Measurements from ENCODE around the gene NDRG3.
"Not testable (repeated sequence)": the region's sequence is repeated elsewhere in the genome, so short reads cannot be mapped to it uniquely, and the experiment has no call there.

The NDRG3 gene

DNA sequence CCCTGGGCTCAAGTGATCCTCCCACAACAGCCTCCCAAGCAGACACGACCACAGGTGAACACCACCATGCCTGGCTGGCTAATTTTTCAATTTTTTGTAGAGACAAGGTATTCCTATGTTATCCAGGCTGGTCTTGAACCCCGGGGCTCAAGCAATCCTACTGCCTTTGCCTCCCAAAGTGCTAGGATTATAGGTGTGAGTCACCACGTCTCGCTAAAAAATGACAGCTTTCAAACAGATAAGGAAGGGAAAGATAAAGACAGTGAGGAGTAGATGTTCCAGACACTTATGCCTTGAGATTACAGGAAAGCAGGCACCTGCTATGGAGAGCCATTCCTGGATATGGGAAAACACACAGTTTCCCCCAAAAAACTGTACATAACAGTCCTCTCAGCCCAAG, 58.9 kb downstream of the NDRG3 start:
- DNase-seq: no peak

DNA sequence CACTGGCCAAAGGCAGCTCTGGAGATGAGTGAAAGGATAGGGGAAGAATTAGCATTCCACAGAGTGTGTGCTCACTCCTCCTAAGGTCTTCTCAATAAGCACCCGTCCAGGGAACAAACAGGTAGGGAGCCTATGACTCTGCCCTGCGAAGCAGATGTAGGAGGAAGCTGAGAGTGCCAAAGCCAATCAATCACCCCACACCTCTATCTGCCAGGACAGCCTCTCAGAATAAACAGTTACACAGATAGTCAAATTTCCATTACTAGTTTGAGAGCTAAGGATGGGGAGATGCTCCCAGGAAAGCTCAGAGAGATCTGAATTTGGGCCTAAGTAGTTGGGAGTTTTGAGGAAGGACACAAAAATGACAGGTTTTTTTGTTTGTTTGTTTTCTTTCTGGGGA, 59.4 kb downstream of the NDRG3 start:
- DNase-seq: no peak

DNA sequence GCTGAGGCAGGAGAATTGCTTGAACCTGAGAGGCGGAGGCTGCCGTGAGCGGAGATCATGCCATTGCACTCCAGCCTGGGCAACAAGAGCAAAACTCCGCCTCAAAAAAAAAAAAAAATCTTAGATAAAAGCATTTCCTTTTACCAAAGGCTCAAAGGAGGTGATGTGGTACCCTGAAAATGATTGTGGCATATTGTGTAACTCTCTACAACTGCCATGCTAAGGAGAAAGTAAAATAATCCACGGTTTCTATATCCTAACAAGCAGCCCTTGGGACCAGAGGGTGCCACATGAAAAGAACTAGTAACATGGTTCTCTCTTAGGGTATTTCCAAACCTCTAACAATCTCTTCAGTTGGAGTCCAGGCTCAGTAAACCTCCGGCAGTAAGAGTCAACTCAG, 61.1 kb downstream of the NDRG3 start:
- no peak for DNase-seq

DNA sequence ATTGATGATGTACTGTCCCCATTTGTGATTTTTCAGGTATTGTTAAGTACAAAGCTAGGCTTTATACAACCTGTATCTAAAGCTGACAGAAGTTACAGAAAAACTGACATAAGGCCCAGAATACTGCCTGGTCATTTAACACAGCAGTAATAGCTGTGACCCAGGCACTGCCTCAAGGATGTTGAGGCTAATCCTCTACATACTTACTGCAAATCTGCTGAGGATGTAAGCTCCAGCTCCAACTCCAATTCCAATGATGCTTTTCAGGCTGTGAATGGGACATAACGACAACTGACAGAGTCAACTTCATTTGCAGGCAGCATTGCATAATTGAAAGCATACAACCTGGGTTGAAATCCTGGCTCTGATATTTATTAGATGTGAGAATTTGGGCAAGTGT, 63.6 kb downstream of the NDRG3 start:
- DNase-seq: no peak

DNA sequence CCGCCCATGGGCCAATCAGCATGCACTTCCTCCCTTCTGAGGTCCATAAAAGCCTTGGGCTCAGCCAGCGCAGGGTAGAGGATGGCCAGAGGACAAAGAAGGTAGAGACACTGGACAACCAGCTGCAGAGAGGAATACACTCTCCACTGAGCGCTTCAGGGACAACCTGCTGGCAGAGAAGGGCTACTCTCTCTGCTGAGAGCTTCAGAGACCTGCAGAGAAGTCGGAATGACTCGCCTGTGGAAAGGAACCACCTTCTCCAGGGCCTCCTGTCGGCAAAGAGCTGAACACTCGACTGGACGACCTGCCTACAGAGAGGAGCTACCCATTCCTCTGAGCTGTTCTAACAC, 68.5 kb downstream of the NDRG3 start:
- no peak for DNase-seq

DNA sequence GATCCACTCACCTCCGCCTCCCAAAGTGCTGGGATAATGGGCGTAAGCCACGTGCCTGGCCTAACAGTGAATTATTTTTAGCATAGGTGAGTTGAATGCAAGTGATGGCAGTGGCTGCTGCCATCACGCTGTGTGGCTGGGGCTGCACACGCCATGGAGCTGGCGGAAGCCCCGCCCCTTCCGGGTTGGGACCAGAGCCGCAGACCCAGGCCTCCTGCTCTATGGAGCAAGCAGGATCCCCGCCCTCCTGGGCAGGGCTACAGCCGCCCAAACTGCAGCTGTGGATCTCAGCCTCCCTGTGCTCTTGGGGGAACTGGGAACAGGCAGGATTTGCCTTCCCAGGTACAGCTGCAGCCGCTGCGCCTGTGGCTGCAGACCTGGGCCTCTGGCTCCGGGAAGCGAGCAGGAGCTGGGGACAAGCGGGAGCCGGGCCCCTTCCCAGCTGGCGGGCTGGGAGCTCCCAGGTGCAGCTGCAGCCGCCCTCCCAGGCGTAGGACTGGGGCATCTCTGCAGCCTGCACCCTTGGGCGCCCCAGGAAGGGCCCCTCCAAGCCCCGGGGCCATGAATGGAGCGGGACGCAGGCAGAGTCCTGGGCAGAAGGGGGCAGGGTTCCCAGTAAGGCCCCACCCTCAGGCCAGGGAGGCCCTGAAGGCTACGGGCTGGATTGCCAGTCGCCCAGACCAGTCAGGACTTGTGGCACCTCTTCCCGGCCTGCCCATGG, 69.0 kb downstream of the NDRG3 start:
- no peak for DNase-seq

DNA sequence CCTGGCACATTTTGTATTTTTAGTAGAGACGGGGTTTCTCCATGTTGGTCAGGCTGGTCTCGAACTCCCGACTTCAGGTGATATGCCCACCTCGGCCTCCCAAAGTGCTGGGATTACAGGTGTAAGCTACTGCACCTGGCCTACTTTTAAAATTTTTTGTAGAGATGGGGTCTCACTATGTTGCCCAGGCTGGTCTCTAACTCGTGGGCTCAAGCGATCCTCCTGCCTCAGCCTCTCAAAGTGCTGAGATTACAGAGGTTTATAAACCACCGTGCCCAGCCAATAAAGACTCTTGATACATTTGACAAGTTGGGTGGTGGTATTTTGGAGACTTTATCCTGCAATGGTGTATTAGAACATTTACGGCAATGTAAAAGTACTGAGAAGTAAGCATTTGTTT, 70.3 kb downstream of the NDRG3 start:
- DNase-seq: not testable (repeated sequence)

DNA sequence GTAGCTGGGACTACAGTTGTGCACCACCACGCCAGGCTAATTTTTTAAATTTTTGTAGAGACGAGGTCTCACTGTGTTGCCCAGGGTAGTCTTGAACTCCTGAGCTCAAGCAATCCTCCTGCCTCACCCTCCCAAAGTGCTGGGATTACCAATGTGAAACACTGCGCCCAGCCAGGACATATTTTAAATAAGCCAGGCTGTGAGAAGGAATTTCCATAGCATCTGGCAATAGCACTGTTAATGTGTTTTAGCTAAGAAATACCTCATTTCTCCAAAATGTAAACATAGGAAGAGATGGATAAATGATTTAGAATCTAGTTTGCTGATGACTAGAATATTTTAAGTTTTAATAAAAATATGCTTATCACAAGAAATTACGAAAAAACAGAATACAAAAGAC, 72.9 kb downstream of the NDRG3 start:
- no peak for DNase-seq

DNA sequence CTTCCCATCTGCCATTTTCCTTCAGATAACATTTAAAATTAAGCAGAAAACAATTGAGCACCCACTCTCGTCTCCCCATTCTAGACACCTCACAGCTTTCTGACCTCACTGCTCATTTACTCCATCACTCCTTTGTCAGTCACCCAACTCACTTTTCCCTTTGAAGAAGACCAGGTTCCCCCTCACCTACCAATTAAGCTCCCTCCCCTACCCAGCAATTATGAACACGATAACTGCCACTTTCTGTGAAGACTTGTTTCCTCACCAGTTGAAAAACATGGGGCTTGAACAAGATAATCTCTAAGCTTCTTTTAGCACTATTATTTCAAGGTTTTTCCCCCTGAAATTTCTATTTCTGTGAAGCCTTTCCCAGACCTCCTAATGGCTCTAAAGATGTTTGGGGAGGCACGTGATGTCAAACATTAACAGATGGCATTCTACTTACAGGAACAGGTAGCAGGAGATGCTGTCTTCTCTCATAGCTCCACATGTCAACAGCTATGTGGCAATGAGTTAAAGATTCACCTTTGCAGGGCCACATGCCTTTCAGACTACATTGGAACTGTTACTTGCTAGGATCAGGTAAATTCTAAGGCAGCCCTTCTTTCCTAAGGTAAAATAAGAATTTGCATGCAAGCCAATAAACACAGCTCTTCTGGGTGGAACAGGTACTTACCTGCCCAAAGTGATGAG, 75.1 kb downstream of the NDRG3 start:
- no peak for DNase-seq

DNA sequence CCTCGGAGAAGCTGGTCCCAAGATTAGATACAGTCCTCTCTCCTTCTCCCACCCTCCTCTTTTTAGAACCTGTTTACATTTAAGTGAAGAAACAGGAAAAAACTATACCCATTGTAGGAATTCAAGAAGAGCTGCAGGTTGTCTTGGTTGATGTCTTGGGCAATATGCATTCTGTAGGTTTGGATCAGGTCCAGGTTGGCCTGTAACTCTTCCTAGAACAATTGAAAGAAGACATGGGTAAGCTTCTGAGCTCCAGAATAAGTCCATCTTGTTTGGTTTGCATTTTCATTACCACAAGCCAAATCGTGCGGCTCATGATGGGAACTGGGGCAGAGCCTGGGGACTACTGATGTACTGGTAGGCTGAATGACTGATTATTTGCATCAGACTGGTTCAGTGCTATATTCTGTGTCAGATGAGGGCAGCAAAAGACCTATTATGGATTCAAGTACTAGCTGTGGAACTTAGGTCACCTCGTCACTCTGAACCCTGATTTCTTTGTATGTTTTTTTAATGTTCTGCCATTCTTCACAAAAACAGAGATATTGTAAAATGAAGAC, 79.6 kb downstream of the NDRG3 start:
- no peak for DNase-seq

DNA sequence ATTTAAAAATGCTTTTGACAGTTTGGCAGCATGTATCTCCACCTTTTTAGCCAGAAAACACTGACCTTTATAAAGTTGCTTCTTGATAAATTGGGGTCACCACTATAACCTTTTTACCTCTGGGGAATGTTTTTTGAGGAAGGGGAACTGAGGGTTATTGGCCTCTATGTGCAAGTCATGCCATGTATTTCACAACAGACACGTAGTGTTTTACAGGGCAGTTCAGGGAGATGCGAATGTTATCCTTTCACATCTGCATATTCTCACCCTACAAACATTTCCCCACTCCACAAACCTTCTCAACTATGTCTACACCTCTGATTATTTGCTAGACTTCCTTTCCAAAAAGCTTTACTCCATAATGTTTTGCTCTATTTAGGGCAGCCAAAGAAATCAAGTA, 82.9 kb downstream of the NDRG3 start:
- no peak for DNase-seq

DNA sequence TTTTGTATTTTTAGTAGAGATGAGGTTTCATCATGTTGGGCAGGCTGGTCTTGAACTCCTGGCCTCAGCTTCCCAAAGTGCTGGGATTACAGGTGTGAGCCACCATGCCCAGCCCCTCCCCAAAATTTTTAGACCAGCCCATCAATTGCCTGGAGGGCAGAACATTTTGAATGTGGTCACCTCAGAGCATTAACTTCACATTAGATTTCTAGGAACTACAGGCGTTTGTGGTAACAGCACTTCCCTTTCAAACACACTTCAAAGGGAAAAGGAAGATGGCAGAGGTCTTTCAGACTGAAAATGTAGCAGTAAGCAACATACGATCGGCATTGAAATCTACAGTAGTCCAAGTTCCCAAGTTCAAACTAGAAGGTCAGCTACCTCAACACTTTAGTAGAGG, 87.6 kb downstream of the NDRG3 start:
- DNase-seq: no peak

DNA sequence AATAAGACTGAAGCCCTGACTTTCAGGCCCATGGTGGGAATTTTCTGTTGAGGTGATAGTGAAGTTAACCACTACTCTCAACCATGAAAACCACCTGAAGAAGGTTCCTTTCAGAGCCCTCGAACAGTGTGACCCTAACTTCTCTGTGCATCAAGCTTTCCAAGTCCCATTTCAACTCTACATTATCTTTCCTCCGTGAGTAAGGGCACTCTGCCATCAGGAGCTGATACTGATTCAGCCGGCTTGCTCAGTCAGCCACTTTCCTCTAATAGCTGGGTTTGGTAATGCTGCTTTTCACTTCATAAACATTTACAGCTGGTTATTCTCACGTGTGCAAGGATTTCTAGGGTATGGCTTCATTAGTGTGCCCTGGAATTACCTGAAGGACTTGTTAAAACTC, 89.2 kb downstream of the NDRG3 start:
- no peak for DNase-seq

DNA sequence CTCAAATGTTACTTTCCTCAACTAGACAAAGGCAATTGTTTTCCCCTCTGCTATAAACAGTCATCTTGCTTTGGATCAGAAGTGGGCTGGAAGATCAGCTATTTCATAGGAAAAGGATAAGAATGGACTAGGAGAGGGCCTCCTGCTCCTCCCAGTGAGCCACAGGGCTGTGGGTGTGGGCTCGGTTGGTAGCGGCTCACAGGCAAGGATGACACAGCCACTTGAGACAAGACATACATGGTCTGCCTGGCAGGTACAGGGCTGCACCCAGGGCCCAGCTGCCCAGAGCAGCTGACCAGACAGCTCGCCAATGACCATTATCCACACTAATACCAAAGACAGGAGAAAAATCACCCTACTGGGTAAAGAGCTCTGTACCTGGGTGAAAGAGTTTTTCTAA, 90.9 kb downstream of the NDRG3 start:
- DNase-seq: no peak

DNA sequence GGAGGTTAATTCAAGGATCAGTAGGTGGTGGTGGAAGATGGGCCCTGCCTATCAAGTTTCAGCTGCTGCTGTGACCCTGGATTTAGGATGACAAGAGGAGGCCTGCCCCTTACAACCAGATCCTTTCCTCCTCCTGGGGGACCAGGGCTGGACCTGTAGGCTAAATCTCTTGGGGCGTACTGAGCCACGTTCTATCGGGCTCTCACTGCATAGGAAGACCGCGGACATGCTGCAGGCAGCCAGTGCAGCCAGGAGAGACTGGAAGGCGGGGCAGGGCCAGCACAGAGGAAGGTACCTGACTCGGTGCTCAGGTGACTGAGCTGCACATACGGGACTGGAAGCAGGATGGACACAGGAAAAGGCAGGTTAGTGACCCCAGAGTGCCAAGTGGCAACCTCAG, 91.4 kb downstream of the NDRG3 start:
- DNase-seq: no peak

DNA sequence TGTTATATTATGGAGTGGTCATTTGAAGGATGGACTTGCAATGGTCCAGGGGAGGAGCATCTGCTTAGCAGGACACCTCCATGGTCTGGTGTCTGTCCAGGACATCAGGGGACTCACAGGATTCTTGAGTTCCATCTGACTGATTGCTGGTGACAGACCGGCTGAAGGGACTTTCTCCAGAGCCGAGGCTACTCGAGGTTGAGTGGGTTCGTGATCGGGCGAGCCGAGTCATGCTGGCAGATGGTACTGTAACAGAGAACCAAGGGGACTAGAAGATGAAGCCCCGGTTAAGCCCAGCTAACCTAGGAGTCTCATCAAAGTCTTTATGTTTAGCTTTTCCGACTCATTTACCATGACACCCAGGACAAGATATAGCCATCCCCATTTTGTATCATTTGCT, 92.4 kb downstream of the NDRG3 start:
- no peak for DNase-seq

DNA sequence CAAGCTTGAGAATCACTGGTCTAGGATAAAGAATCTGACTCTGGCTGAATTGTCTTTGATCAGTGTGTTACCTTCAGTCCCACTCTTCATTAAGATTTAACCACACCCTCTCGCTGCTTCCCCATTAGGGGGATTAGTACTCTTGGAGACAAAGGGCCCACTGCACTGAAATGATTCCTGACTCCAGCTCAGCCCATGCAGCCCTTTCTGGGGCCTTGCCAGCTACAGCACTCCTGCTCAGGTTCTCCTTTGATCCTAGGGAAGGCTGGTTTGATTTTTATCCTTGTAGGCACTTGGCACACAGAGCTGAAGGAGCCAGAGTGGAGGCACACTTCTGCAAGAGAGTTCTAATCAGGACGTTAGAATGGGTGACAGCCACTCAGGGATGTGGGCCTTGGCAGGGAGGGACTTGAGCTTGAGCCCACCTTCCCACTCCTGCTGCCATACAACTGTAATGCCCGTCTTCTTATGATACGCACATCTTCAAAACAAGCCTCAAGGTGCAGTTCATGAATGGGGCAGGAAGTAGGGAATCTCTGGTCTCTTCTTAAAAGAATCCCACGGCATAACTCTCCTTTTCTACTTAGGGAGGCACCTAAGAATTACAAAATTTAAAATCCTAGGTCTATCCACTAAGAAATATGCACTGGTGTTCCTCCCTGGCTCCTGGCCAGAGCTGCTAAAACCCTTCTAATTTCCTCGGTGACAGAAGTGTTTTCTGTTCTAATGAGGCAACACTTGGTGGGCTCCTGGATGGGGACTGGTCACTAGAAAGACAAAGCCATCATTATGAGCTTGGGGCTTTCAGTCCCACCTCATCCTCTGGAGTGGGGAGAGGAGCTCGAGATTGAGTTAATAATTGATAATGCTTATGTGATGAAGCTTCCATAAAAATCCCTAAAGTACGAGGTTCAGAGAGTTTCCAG, 98.4 kb downstream of the NDRG3 start:
- DNase-seq: no peak

DNA sequence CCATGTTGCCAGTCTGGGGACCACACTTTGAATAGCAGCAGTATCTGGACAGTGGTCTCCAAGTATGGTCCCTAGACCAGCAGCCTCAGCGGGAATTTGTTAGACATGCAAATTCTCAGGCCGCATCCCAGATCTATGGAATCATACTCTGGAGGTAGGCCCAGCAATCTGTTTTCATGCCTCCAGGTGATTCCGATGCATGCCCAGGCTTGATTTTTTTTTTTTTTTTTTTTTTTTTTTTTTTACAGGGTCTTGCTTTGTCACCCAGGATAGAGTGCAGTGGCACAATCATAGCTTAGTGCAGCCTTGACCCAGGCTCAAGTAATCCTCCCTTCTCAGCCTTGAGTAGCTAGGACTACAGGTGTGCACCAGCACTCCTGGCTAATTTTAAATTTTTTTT, 99.2 kb downstream of the NDRG3 start:
- DNase-seq: no peak

DNA sequence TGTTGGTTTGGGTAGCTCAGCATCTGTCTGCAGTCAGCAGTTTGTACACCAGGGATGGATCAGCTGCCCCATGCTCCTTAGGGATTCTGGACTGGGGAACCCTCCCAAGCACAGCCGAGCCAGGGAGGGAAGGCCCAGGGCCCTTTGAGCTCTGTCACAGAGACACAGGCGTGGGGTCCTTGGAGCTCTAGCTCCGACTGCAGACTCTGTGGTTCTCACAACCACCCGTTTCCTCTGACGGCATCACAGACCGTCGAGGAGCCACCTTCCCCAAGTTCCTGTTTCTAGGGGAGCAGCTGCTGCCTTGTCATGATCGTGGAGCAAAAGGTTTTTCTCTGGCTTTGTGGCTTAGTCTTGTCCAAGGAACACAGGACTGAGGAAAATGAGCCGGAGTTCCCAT, 99.9 kb downstream of the NDRG3 start, which contains the start of gene SLA2:
TSS of gene SLA2 (minus strand) at position 199 of the 400 bp plus-strand sequence. CDS start 4,861 bp downstream, outside the sequence.
- no peak for DNase-seq

DNA sequence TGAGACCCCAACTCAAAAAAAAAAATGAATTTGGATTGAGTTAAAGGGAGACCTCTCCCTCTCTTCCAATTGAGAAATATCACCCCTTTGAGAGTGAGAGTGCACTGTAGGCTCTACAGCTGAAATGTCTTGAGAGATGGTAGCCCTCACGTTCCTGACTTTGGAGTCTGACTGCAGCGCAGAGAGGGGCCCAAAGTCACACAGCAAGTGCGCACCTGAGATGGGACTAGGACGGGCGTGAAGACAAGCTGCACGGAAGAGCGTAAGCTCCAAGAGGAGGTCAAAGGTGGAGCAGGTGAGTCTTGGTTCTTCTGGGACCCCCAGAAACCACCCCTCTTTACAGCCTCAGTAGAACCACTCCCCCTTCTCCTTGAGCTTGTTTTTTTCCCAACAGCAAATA, 100.5 kb downstream of the NDRG3 start:
- no peak for DNase-seq

DNA sequence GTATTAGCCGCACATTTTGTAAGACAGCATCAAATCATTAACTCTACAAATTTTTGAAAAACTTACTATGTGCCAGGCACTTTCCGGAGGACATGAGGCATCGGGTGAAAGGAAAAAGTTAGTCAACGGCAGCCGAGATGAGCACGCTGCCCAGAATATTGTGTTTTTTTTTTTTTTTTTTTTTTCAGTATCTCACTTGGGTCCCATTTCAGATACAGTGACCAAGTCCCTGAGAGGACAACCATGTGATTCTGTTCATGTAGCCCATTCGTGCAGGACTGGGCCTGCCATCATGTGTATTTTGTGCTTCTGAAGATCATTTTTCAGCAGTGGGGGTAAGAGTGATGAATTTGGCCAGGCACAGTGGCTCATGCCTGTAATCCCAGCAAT, 101.2 kb downstream of the NDRG3 start:
- no peak for DNase-seq

DNA sequence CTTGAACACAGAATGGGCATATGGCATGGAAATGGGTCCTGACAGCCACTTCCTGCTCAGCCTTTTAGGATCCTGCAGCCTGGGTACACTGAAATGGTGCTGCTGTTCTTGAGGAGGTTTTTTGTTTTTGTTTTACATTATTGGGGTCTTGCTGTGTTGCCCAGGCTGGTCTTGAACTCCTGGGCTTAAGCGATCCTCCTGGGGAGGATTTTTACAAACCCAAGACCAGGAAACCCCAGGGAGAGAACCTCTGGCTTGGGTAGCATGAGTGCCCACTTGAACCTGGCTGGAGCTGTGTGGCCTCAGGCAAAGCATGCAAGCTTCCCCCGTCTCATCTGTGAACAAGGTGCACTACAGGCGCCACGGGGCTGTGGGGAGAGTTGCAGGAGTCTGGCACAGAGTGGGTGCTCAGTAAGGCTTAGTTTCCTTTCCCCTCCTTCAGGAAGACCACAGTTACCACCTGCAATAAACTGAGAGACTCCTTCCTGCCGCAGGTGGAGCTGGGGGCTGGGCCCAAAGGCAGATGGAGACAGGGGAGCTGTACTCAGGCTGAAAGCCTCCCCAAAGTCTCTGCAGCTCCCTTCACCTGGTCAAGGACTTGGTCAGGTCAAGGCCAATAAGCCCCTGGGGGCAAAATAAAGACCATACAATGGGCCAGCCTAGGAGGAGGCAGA, 101.7 kb downstream of the NDRG3 start:
- no peak for DNase-seq

DNA sequence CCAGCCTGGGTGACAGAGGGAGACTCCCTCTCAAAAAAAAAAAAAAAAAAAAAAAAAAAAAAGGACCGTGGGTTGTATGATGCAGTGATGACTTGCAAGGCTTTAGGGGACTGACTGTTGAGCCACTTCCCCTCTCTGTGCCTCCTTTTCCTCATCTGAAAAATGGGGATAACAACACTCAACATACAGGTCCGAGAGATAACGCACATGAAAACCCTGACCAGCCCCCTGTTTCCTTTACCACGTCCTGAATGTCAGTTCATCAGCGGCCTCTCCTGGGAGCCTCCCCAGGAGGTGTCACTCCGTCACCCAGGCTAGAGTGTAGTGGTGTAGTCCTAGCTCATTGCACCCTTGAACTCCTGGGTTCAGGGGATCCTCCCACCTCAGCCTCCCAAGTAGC, 103.8 kb downstream of the NDRG3 start:
- DNase-seq: no peak
